NCI-H2081 (cell line): Measurements from ENCODE around the gene GYS2.

Experiments
- DNase-seq, 2 experiments: peaks; one replicate each; lab custom pipeline; 2025; lab: John Stamatoyannopoulos, UW

GYS2 gene

GRCh38 chr12:21502872-21503271, 101.8 kb downstream of the GYS2 start:
- DNase-seq, result no peak

DNA sequence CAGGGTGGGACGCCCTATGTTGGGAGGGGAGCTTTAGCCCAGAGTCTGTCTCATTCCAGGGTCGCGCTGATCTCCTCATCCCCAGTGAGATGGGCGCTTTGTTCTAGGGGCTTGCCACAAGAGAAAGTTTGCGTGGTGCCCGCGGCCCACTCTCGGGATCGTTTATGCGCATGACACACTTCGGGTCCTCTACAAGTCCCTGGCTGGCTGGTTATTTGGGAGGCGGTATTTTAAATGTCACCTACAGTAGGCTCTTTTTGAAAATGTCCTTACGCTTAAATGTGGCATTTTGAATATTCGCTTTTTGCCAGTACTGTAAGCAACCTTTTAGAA, 102.5 kb downstream of the GYS2 start:
- DNase-seq, result no peak

DNA sequence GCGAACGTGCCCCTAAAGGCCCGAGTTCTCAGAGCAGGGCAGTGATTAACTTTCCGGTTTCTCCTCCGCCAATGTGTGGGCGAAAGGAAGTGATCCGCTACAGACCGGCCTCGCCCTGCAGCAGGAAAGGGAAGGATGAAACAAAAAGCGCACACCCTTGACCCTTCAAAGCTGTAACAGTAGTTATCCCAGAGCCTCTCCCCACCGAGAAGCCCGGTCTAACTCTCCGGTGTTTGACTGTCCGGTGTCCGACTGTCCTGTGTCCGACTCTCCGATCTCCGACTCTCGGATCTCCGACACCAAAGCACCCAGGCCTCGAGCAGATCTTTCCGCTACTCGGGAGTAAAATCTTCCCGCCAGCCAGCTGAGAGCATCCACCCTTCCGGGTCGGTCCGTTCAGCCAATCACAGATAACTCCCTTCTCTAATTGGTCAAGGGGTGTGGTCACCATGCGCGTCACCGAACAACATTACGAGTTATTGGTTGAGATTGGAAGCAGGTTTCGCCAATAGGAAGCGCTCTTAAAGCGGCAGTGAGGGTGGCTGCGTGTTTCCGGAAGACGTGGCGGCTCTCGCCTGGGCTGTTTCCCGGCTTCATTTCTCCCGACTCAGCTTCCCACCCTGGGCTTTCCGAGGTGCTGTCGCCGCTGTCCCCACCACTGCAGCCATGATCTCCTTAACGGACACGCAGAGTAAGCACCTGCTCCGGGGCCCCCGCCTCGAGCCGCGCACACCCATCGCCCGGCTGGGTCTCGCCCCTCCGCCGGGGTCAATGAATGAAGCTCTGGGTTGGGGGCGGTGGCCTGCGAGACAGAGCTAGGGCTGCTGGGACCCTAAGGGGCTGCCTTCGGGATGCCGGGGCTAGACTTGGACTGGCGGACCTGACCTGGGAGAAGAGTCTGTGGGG, 103.1 kb downstream of the GYS2 start, which contains the start of the genes GOLT1B and RECQL:
GOLT1B (plus strand) TSS at position 532 of the 906 bp plus-strand sequence; CDS start at position 667, 135 bp downstream.
RECQL (minus strand) TSS at position 378 of the 906 bp plus-strand sequence. CDS start 2,065 bp downstream, outside the sequence.
- peak; percentile 96 to 98 for DNase-seq

GRCh38 chr12:21500786-21501257, 103.8 kb downstream of the GYS2 start:
- no peak for DNase-seq

GRCh38 chr12:21499765-21500164, 104.9 kb downstream of the GYS2 start:
- no peak for DNase-seq
